HG03460 (cell line): ENCODE measurements around the gene CEP63.

Experiments
- ATAC-seq: cut with Tn5 transposase; IDR thresholded peaks from one replicate; pipeline ENCODE4 v1.9.1; 2021; ENCODE audit not compliant: unreplicated experiment

Gene CEP63

GRCh38 chr3:134466331-134466730 lies 19.5 kb upstream of the CEP63 start:
- ATAC-seq, result no peak

GRCh38 chr3:134468519-134468918 lies 17.3 kb upstream of the CEP63 start:
- no peak for ATAC-seq

- no peak for ATAC-seq
Measured at GRCh38 chr3:134471521-134472193, 14.2 kb upstream of the CEP63 start.

- no peak for ATAC-seq
Measured at GRCh38 chr3:134472831-134473230, 13.0 kb upstream of the CEP63 start.

GRCh38 chr3:134473868-134474546 lies 11.8 kb upstream of the CEP63 start:
- ATAC-seq, result peak; percentile 68

- ATAC-seq, result no peak
Measured at GRCh38 chr3:134474956-134475355, 10.9 kb upstream of the CEP63 start.

- ATAC-seq, result no peak
Measured at GRCh38 chr3:134476306-134476705, 9.6 kb upstream of the CEP63 start.

GRCh38 chr3:134477002-134477401 lies 8.9 kb upstream of the CEP63 start:
- ATAC-seq, result no peak

- ATAC-seq, result no peak
Measured at GRCh38 chr3:134477938-134478337, 7.9 kb upstream of the CEP63 start.

GRCh38 chr3:134480546-134480945 lies 5.3 kb upstream of the CEP63 start:
- no peak for ATAC-seq

- no peak for ATAC-seq
Measured at GRCh38 chr3:134481166-134481565, 4.7 kb upstream of the CEP63 start.

GRCh38 chr3:134482622-134483021 lies 3.2 kb upstream of the CEP63 start:
- ATAC-seq, result no peak

GRCh38 chr3:134483195-134483900 lies 2.5 kb upstream of the CEP63 start:
- no peak for ATAC-seq

- peak; percentile 7 for ATAC-seq
Measured at GRCh38 chr3:134485075-134485717, 661 bp upstream of the CEP63 start.

- ATAC-seq, result peak; percentile 11
Measured at GRCh38 chr3:134486577-134487041, 752 bp downstream of the CEP63 start.

- ATAC-seq, result no peak
Measured at GRCh38 chr3:134487406-134487805, 1.5 kb downstream of the CEP63 start.

- ATAC-seq, result no peak
Measured at GRCh38 chr3:134494495-134494894, 8.6 kb downstream of the CEP63 start.

- no peak for ATAC-seq
Measured at GRCh38 chr3:134495980-134496379, 10.1 kb downstream of the CEP63 start.

- ATAC-seq, result no peak
Measured at GRCh38 chr3:134496471-134497071, 10.7 kb downstream of the CEP63 start.

GRCh38 chr3:134503266-134503665 lies 17.4 kb downstream of the CEP63 start:
- no peak for ATAC-seq

- no peak for ATAC-seq
Measured at GRCh38 chr3:134504132-134504531, 18.3 kb downstream of the CEP63 start.
